Neural progenitor cell (in vitro differentiated cells): Measurements from ENCODE around the gene ARID4B. TPM values are rescaled to one million over a fixed set of nuclear protein-coding genes. Genes with fewer than 3 reads are reported as not detected.

Source experiments
- DNase-seq: peaks from one replicate; pipeline ENCODE4 v3.0.0-alpha.2; 2016; ENCODE audit warnings: low spot score
- H2AFZ ChIP-seq: fragments of 200-600 bp; sonication (generic); replicated peaks from 2 replicates; pipeline ENCODE4 v1.6.1; 2016; ENCODE audit warnings: antibody characterized with exemption
- H3F3A ChIP-seq: fragments of 200-600 bp; sonication (generic); 2 replicates; pipeline ENCODE4 v1.6.1; 2016; ENCODE audit warnings: antibody characterized with exemption, low read depth
- H3K27ac ChIP-seq: fragments of 200-600 bp; sonication (generic); 2 replicates; pipeline ENCODE4 v1.5.1; 2016; ENCODE audit warnings: mild to moderate bottlenecking
- H3K27me3 ChIP-seq: fragments of 200-600 bp; sonication (generic); 2 replicates; pipeline ENCODE4 v1.6.1; 2016; ENCODE audit warnings: mild to moderate bottlenecking, moderate library complexity
- H3K36me3 ChIP-seq: fragments of 200-600 bp; sonication (generic); 2 replicates; pipeline ENCODE4 v1.5.1; 2016
- H3K4me1 ChIP-seq: fragments of 200-600 bp; sonication (generic); 2 replicates; pipeline ENCODE4 v1.6.1; 2016; ENCODE audit warnings: mixed run types
- H3K4me2 ChIP-seq: fragments of 200-600 bp; sonication (generic); 2 replicates; pipeline ENCODE4 v1.6.1; 2016
- H3K4me3 ChIP-seq: fragments of 200-600 bp; sonication (generic); 2 replicates; pipeline ENCODE4 v1.5.1; 2016
- H3K79me2 ChIP-seq: fragments of 200-600 bp; sonication (generic); 2 replicates; pipeline ENCODE4 v1.6.1; 2016; ENCODE audit warnings: low read depth
- H3K9ac ChIP-seq: fragments of 200-600 bp; sonication (generic); 2 replicates; pipeline ENCODE4 v1.6.1; 2016
- H3K9me3 ChIP-seq: fragments of 200-600 bp; sonication (generic); 2 replicates; pipeline ENCODE4 v1.5.1; 2016; ENCODE audit warnings: low read depth
- H4K20me1 ChIP-seq: fragments of 200-600 bp; sonication (generic); 2 replicates; pipeline ENCODE4 v1.6.1; 2016; ENCODE audit warnings: low read depth
- H3K27ac Mint-ChIP-seq: 3 replicates; pipeline ENCODE4 v1.8.0; 2021; ENCODE audit warnings: mixed read lengths
- H3K27me3 Mint-ChIP-seq: 2 replicates; pipeline ENCODE4 v1.8.0; 2022; ENCODE audit warnings: low read depth, mild to moderate bottlenecking, inconsistent platforms, moderate library complexity, mixed read lengths; ENCODE audit not compliant: insufficient read depth
- H3K36me3 Mint-ChIP-seq: 3 replicates; pipeline ENCODE4 v1.8.0; 2021; ENCODE audit warnings: mixed read lengths
- H3K4me1 Mint-ChIP-seq: 3 replicates; pipeline ENCODE4 v1.8.0; 2021; ENCODE audit warnings: mixed read lengths
- H3K4me3 Mint-ChIP-seq: 3 replicates; pipeline ENCODE4 v1.8.0; 2021; ENCODE audit warnings: mild to moderate bottlenecking, moderate library complexity, mixed read lengths
- H3K9me3 Mint-ChIP-seq: 3 replicates; pipeline ENCODE4 v1.8.0; 2020; ENCODE audit warnings: mixed read lengths
- EZH2 ChIP-seq: fragments of 200-600 bp; sonication (generic); IDR thresholded peaks from 2 replicates; pipeline ENCODE4 v1.6.1; 2017; ENCODE audit warnings: antibody characterized with exemption, mild to moderate bottlenecking, moderate library complexity
- EZH2phosphoT487 ChIP-seq: fragments of 200-600 bp; sonication (generic); IDR thresholded peaks from 2 replicates; pipeline ENCODE4 v1.6.1; 2017; ENCODE audit warnings: antibody characterized with exemption
- total RNA-seq: library from RNA; depleted of rRNA; stranded (reverse); fragments of >200 nt; gene quantifications from 2 replicates; pipeline ENCODE4 v1.2.3, GENCODE V29; 2015; ENCODE audit warnings: low replicate concordance
- TF ChIP-seq, protein P1 (sequence below): fragments of 200-600 bp; sonication (generic); IDR thresholded peaks from 2 replicates; pipeline ENCODE4 v1.5.1; 2017; ENCODE audit warnings: antibody characterized with exemption, mild to moderate bottlenecking

ARID4B gene
- total RNA-seq, 1 donor from 2014 or later = 65.8 TPM

DNA sequence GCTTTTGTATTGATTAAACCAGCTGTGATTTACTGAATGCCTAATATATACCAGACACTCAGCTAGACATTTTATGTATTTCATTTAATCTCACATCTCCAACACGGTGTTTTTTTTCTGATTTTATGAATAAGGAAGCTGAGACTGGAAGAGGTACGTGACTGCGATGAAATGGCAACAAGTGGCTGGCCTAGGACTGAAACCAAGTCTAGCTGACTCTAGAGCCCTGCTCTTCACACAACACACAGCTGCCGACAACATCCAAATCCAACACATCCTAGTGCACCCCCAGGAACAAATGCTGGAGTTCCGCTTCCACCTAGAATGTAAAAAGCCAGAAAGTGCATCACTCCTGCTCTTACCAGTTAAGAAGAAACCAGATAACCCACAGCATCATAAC, 188.7 kb downstream of the ARID4B start:
- Histone ChIP-seq H3F3A (no peaks in the 10 kb centered on the region), H2AFZ (no peak overlapping the region), H3K9me3 (no peaks in the 10 kb centered on the region), H3K79me2 (peaks cover 10% of the 10 kb centered on the region), H4K20me1 (no peaks in the 10 kb centered on the region), H3K4me2 (no peak overlapping the region), H3K27me3 (no peaks in the 10 kb centered on the region), H3K36me3 (peaks cover 2% of the 10 kb centered on the region), H3K9ac (no peak overlapping the region), H3K4me3 (no peak overlapping the region), H3K4me1 (no peaks in the 10 kb centered on the region), H3K27ac (no peak overlapping the region)
- peaks cover 33% of the 10 kb centered on the region for H3K36me3 Mint-ChIP-seq
- no peaks in the 10 kb centered on the region for H3K9me3 Mint-ChIP-seq
- H3K4me3 Mint-ChIP-seq = no peak overlapping the region
- H3K27ac Mint-ChIP-seq = no peak overlapping the region
- peaks cover 2% of the 10 kb centered on the region for H3K27me3 Mint-ChIP-seq
- no peaks in the 10 kb centered on the region for H3K4me1 Mint-ChIP-seq
- TF ChIP-seq, protein P1, sequence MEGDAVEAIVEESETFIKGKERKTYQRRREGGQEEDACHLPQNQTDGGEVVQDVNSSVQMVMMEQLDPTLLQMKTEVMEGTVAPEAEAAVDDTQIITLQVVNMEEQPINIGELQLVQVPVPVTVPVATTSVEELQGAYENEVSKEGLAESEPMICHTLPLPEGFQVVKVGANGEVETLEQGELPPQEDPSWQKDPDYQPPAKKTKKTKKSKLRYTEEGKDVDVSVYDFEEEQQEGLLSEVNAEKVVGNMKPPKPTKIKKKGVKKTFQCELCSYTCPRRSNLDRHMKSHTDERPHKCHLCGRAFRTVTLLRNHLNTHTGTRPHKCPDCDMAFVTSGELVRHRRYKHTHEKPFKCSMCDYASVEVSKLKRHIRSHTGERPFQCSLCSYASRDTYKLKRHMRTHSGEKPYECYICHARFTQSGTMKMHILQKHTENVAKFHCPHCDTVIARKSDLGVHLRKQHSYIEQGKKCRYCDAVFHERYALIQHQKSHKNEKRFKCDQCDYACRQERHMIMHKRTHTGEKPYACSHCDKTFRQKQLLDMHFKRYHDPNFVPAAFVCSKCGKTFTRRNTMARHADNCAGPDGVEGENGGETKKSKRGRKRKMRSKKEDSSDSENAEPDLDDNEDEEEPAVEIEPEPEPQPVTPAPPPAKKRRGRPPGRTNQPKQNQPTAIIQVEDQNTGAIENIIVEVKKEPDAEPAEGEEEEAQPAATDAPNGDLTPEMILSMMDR = no peak
- TF ChIP-seq EZH2 = no peak
- DNase-seq = no peak

DNA sequence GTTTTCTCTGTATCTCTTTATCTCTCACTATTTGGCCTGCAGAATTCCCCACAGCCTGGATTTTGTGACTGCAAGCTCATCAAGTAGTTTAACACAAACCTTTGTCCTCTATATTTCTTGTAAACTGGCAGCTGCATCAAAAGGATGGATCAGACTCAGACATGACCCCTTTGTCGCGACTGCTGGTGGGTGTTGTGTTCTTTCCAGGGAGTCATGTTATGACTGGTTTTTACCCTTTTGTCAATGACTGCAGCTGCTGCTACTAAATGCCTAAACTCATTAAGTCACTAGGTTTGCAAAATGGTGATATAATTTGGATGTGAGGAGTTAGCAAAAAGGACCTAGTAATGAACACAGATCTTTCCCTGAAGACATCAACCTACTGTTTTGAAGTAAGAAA, 189.2 kb downstream of the ARID4B start:
- Histone ChIP-seq H4K20me1 (no peaks in the 10 kb centered on the region), H3K27ac (no peak overlapping the region), H3K79me2 (peaks cover 9% of the 10 kb centered on the region), H2AFZ (no peak overlapping the region), H3K4me2 (no peak overlapping the region), H3K36me3 (peaks cover 3% of the 10 kb centered on the region), H3K9ac (no peak overlapping the region), H3F3A (no peaks in the 10 kb centered on the region), H3K9me3 (no peaks in the 10 kb centered on the region), H3K4me1 (no peaks in the 10 kb centered on the region), H3K27me3 (no peaks in the 10 kb centered on the region), H3K4me3 (no peak overlapping the region)
- no peak overlapping the region for H3K4me3 Mint-ChIP-seq
- peaks cover 33% of the 10 kb centered on the region for H3K36me3 Mint-ChIP-seq
- TF ChIP-seq EZH2 (no peak), EZH2phosphoT487 (no peak)
- TF ChIP-seq, protein P1 = no peak
- H3K4me1 Mint-ChIP-seq = no peaks in the 10 kb centered on the region
- DNase-seq = no peak
- H3K9me3 Mint-ChIP-seq = no peaks in the 10 kb centered on the region
- peaks cover 2% of the 10 kb centered on the region for H3K27me3 Mint-ChIP-seq
- no peak overlapping the region for H3K27ac Mint-ChIP-seq

DNA sequence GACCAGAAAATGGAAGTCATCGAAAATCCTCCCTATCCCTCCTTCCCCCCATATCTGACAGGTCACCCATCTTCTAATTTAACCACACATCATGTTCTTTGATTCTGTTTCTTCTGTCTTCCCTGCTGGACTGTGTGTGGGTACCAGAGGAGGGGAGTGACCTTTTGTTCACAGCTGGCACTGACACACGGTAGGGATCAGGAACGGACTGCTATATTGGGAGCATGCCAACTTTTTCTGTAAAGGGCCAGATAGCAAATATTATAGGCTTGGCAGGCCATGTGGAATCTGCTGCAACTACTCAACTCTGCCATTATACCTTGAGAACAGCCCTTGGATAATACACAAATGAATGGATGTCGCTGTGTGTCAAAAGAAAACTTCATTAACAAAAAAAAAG, 191.9 kb downstream of the ARID4B start:
- Histone ChIP-seq H3K79me2 (no peaks in the 10 kb centered on the region), H3F3A (peaks cover 19% of the 10 kb centered on the region), H3K36me3 (peaks cover 3% of the 10 kb centered on the region), H3K4me1 (no peaks in the 10 kb centered on the region), H3K27ac (no peak overlapping the region), H3K4me3 (no peak overlapping the region), H3K9ac (no peak overlapping the region), H3K27me3 (no peaks in the 10 kb centered on the region), H2AFZ (no peak overlapping the region), H3K4me2 (no peak overlapping the region), H4K20me1 (no peaks in the 10 kb centered on the region), H3K9me3 (no peaks in the 10 kb centered on the region)
- Mint-ChIP-seq H3K9me3 (no peaks in the 10 kb centered on the region), H3K36me3 (peaks cover 27% of the 10 kb centered on the region), H3K4me1 (no peaks in the 10 kb centered on the region), H3K27me3 (peaks cover 2% of the 10 kb centered on the region), H3K4me3 (no peak overlapping the region), H3K27ac (no peak overlapping the region)
- no peak for TF ChIP-seq EZH2phosphoT487
- TF ChIP-seq, protein P1 = no peak
- TF ChIP-seq EZH2 = no peak
- DNase-seq = no peak
